Peyer's patch (tissue), 4 donors: Measurements from ENCODE around the gene NKAIN2. TPM values are rescaled to one million over a fixed set of nuclear protein-coding genes. Genes with fewer than 3 reads are reported as not detected.

ENCODE experiments used
- DNase-seq, 3 donors: peaks; one replicate each; pipeline ENCODE4 v3.0.0-alpha.2; 2017 to 2019
- H3K27ac ChIP-seq, 4 donors: fragments of 200-600 bp; sonication (generic); one replicate each; pipeline ENCODE4 v1.5.1; 2016 to 2019
- H3K27me3 ChIP-seq, 2 donors: fragments of 200-600 bp; sonication (generic); one replicate each; pipeline ENCODE4 v1.5.1; 2019
- H3K36me3 ChIP-seq, 3 donors: fragments of 200-600 bp; sonication (generic); one replicate each; pipeline ENCODE4 v1.5.1; 2016 to 2019
- H3K4me1 ChIP-seq, 4 donors: fragments of 200-600 bp; sonication (generic); one replicate each; pipeline ENCODE4 v1.5.1; 2016 to 2019
- H3K4me3 ChIP-seq, 4 donors: fragments of 200-600 bp; sonication (generic); 1 replicate in 3 of 4; 2 replicates in 1 of 4; pipeline ENCODE4 v1.5.1; 2016 to 2019; ENCODE audit warnings: mild to moderate bottlenecking in 1 of 4
- H3K9me3 ChIP-seq, 4 donors: fragments of 200-600 bp; sonication (generic); one replicate each; pipeline ENCODE4 v1.5.1; 2016 to 2019; ENCODE audit warnings: mild to moderate bottlenecking in 1 of 4
- POLR2A ChIP-seq, 2 donors: fragments of 450-650 bp; IDR thresholded peaks; one replicate each; pipeline ENCODE4 v1.5.1; 2017; ENCODE audit warnings: antibody characterized with exemption in 2 of 2, mild to moderate bottlenecking in 2 of 2, moderate library complexity in 2 of 2
- total RNA-seq, 4 donors: library from RNA; depleted of rRNA; stranded (reverse); fragments of >200 nt; gene quantifications; one replicate each; pipeline ENCODE4 v1.1.0, GENCODE V29; 2016
- TF ChIP-seq, protein P1 (sequence below), 6 experiments: fragments of 450-650 bp in 4 of 6; fragments of 200-600 bp in 2 of 6; sonication (generic) in 1 of 6; IDR thresholded peaks; one replicate each; pipeline ENCODE4 v1.5.1; 2017 to 2019; ENCODE audit warnings: antibody characterized with exemption in 6 of 6, mild to moderate bottlenecking in 3 of 6, moderate library complexity in 1 of 6

Gene NKAIN2
- total RNA-seq, 4 donors from 2014 or later = not detected

DNA sequence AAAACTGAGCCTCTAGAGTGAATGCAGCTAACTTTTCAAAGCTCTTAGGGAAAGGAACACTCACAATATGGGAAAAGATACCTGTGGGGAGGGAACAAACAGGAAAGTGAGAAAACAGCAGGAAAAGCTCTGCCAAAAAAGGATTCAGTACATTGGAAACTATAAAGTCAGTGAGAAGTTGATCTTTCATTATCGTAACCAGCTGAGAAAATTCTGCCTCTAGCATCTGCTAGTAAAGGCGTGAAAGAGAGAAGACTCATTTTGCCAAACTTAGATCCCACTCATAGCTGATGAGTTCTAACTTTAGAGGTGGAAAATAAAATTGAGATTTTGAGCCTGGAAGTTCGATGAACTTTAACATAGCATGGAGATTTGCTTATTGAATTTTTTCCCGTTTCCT is 836.8 kb downstream of the NKAIN2 start:
- no peak for DNase-seq
- Histone ChIP-seq H3K27ac (no peak overlapping the region), H3K4me1 (no peaks in the 10 kb centered on the region), H3K4me3 (no peak overlapping the region), H3K9me3 (no peaks in the 10 kb centered on the region), H3K36me3 (no peaks in the 10 kb centered on the region), H3K27me3 (no peaks in the 10 kb centered on the region)
- no peak for TF ChIP-seq POLR2A (IDR thresholded peaks at IDR 0.05)
- TF ChIP-seq, protein P1, sequence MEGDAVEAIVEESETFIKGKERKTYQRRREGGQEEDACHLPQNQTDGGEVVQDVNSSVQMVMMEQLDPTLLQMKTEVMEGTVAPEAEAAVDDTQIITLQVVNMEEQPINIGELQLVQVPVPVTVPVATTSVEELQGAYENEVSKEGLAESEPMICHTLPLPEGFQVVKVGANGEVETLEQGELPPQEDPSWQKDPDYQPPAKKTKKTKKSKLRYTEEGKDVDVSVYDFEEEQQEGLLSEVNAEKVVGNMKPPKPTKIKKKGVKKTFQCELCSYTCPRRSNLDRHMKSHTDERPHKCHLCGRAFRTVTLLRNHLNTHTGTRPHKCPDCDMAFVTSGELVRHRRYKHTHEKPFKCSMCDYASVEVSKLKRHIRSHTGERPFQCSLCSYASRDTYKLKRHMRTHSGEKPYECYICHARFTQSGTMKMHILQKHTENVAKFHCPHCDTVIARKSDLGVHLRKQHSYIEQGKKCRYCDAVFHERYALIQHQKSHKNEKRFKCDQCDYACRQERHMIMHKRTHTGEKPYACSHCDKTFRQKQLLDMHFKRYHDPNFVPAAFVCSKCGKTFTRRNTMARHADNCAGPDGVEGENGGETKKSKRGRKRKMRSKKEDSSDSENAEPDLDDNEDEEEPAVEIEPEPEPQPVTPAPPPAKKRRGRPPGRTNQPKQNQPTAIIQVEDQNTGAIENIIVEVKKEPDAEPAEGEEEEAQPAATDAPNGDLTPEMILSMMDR (IDR thresholded peaks at IDR 0.05) = no peak

DNA sequence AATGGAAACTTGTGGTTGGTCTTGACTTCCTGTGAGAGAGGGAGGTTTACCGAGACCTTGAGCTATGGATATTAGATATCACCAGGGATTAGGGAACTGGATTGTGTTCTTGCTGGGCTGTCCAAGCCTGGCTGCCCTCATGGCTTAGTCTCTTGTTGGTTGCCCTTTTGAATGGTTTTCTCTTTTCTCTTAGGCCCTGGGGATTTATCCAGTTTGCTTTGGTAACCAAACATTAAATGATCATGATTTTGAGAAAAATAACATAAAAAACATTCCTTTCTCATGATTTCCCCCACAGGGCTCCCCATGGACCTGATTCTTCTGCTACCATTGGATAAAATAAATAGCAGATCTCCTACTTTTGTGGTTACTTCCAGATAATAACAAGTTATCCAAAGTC is 852.2 kb downstream of the NKAIN2 start:
- Histone ChIP-seq H3K4me3 (no peak overlapping the region), H3K27ac (no peak overlapping the region), H3K36me3 (no peaks in the 10 kb centered on the region), H3K9me3 (no peaks in the 10 kb centered on the region), H3K27me3 (no peaks in the 10 kb centered on the region), H3K4me1 (no peaks in the 10 kb centered on the region)
- TF ChIP-seq, protein P1 (IDR thresholded peaks at IDR 0.05) = no peak
- no peak for TF ChIP-seq POLR2A (IDR thresholded peaks at IDR 0.05)
- DNase-seq = no peak

DNA sequence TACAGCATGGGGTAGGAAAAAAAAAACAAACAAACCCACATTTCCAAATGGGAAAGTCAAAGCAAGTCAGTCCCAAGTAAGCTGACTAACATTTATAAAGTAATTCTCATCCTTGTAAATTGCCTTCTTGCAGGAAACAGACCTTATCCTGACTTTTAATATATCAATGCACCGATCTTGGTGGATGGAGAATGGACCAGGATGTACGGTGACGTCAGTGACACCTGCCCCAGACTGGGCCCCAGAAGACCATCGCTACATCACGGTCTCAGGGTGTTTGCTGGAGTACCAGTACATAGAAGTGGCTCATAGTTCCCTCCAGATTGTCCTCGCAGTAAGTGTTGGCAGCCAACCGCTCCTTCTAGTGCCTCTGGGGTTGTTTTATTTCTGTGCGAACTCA is 854.4 kb downstream of the NKAIN2 start:
- Histone ChIP-seq H3K36me3 (no peaks in the 10 kb centered on the region), H3K4me1 (no peaks in the 10 kb centered on the region), H3K27ac (no peak overlapping the region), H3K27me3 (no peaks in the 10 kb centered on the region), H3K4me3 (no peak overlapping the region), H3K9me3 (no peaks in the 10 kb centered on the region)
- DNase-seq = no peak
- no peak for TF ChIP-seq POLR2A (IDR thresholded peaks at IDR 0.05)
- TF ChIP-seq, protein P1 (IDR thresholded peaks at IDR 0.05) = no peak

DNA sequence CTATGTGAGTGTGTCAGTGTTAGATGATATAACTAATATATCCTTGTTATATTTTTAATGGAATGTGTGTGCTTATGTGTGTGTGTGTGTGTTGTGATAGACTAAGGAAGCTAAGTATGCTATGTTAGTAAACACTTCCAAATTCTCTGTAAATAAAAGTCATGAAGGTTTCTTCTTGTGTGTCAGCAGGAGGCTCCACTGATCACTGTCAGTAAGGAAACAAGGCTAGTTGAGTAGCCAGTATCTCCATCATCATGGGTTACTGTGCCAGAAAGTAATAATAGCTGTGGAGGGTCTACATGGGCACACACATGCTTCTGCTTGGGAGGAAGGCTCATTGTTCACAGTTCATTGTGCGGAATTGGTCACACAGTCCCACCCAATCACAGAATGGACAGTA is 855.8 kb downstream of the NKAIN2 start:
- no peaks in the 10 kb centered on the region for H3K9me3 ChIP-seq
- TF ChIP-seq, protein P1 (IDR thresholded peaks at IDR 0.05) = no peak
- TF ChIP-seq POLR2A (IDR thresholded peaks at IDR 0.05) = no peak
- H3K4me3 ChIP-seq = no peak overlapping the region
- H3K36me3 ChIP-seq = no peaks in the 10 kb centered on the region
- no peak overlapping the region for H3K27ac ChIP-seq
- no peaks in the 10 kb centered on the region for H3K4me1 ChIP-seq
- no peaks in the 10 kb centered on the region for H3K27me3 ChIP-seq
- no peak for DNase-seq

DNA sequence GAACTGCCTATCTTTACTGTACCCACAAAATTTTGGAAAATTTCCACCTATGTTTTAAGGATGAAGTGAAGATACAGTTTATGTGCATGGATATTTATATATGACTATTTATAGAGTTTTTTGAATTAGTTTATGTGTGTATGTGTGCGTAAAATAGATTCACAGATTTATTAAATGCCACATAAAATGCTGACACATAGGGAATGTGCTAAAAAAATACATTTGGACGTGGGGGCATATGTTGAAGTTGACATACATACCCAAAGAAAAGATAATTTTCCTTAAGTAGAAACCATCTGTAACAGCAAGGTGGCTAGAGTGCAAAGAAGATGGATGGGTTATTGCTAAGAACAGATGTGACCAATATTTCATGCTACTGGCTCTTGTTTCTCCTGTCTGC is 856.5 kb downstream of the NKAIN2 start:
- TF ChIP-seq, protein P1 (IDR thresholded peaks at IDR 0.05) = no peak
- TF ChIP-seq POLR2A (IDR thresholded peaks at IDR 0.05) = no peak
- Histone ChIP-seq H3K36me3 (no peaks in the 10 kb centered on the region), H3K9me3 (no peaks in the 10 kb centered on the region), H3K4me1 (no peaks in the 10 kb centered on the region), H3K27me3 (no peaks in the 10 kb centered on the region), H3K27ac (no peak overlapping the region), H3K4me3 (no peak overlapping the region)
- DNase-seq = no peak

DNA sequence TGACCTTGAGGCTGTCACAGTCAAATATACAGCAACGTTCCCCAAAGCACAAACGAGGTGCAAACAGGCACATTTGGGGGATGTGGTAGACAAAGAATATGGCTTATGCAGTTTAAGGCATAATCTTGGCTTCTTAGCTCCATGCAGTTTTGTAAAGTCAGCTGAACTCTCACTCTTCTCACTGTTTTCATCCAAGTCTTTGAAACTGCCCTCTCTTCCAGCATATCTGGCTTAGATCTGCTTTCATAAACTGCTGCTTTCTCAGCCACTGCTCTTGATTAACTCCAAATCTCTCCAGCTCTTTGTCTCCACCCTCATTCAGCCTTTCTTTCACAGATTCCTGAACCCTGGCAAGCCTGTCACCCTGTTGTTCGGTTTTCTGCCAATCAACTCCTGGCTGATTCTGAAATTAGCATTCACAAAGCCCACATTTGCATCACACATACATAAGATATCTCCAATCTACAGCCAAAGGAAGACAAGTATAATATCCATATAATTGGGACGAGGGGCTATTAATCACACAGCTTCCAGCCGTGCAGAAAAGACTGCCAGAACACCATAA is 857.5 kb downstream of the NKAIN2 start:
- Histone ChIP-seq H3K4me1 (no peaks in the 10 kb centered on the region), H3K4me3 (no peak overlapping the region), H3K9me3 (no peaks in the 10 kb centered on the region), H3K27me3 (no peaks in the 10 kb centered on the region), H3K36me3 (no peaks in the 10 kb centered on the region), H3K27ac (no peak overlapping the region)
- no peak for DNase-seq
- TF ChIP-seq, protein P1 (IDR thresholded peaks at IDR 0.05) = no peak
- no peak for TF ChIP-seq POLR2A (IDR thresholded peaks at IDR 0.05)
